Esophagus squamous epithelium (tissue), 5 donors: ENCODE results near the gene PARP9. TPM values are rescaled to one million over a fixed set of nuclear protein-coding genes. Genes with fewer than 3 reads are reported as not detected.

Experiments used
- DNase-seq: peaks from one replicate; lab custom pipeline; 2025; lab: John Stamatoyannopoulos, UW
- H3K27ac ChIP-seq, 4 donors: fragments of 200-600 bp; sonication (generic); one replicate each; pipeline ENCODE4 v1.5.1; 2016 to 2019; ENCODE audit warnings: mild to moderate bottlenecking in 1 of 4
- H3K27me3 ChIP-seq, 4 donors: fragments of 200-600 bp; sonication (generic); 1 replicate in 3 of 4; 2 replicates in 1 of 4; pipeline versions ENCODE4 v1.5.1 to v1.6.0; 2017 to 2021; ENCODE audit warnings: antibody characterized with exemption in 1 of 4
- H3K36me3 ChIP-seq, 3 donors: fragments of 200-600 bp; sonication (generic); one replicate each; pipeline ENCODE4 v1.5.1; 2016 to 2019
- H3K4me1 ChIP-seq, 3 donors: fragments of 200-600 bp; sonication (generic); one replicate each; pipeline ENCODE4 v1.5.1; 2017 to 2019
- H3K4me3 ChIP-seq, 4 donors: fragments of 200-600 bp; sonication (generic); 1 replicate in 3 of 4; 2 replicates in 1 of 4; pipeline ENCODE4 v1.5.1; 2016 to 2019; ENCODE audit warnings: mild to moderate bottlenecking in 2 of 4, moderate library complexity in 1 of 4
- H3K9me3 ChIP-seq, 3 donors: fragments of 200-600 bp; sonication (generic); one replicate each; pipeline ENCODE4 v1.5.1; 2016 to 2019
- CTCF ChIP-seq, 6 experiments: fragments of 450-650 bp in 4 of 6; fragments of 200-600 bp in 2 of 6; sonication (generic) in 2 of 6; IDR thresholded peaks; one replicate each; pipeline ENCODE4 v1.5.1; 2016 to 2019; ENCODE audit warnings: antibody characterized with exemption in 6 of 6, mild to moderate bottlenecking in 4 of 6, moderate library complexity in 4 of 6
- POLR2A ChIP-seq, 4 donors: fragments of 450-650 bp; IDR thresholded peaks; one replicate each; pipeline ENCODE4 v1.6.1; 2017; ENCODE audit warnings: antibody characterized with exemption in 4 of 4, mild to moderate bottlenecking in 4 of 4, moderate library complexity in 3 of 4
- WGBS, 2 donors: methylation state at CpG; one replicate each; pipeline ENCODE4 v1.1.5; 2018; 5-methylcytosine and 5-hydroxymethylcytosine counted together
- intact Hi-C: fragments of 100-400 bp; cut with DNase I; formaldehyde crosslinking; loops from one replicate; pipeline ENCODE4 v1.15.0; 2022
- small RNA-seq, 4 donors: library from RNA; depleted of rRNA; stranded (forward); fragments of <200 nt; gene quantifications; one replicate each; pipeline ENCODE3, GENCODE V24; 2016
- total RNA-seq, 4 donors: library from RNA; depleted of rRNA; stranded (reverse); fragments of >200 nt; gene quantifications; one replicate each; pipeline ENCODE4 v1.1.0, GENCODE V29; 2016
- donor health status: DM: yes; HTN: yes; CAD: no.

The PARP9 gene
- total RNA-seq, 4 donors from 2014 or later: 16.6 to 50.0 (median 19.9) TPM

- no peaks in the 10 kb centered on the region for H3K9me3 ChIP-seq
These were observed 82.7 kb downstream of the PARP9 start for GRCh38 chr3:122481390-122481789.

More at GRCh38 chr3:122481390-122481789, 82.7 kb downstream of the PARP9 start:
- Histone ChIP-seq H3K36me3 (no peaks in the 10 kb centered on the region), H3K4me1 (peaks cover 0 to 13% (median 3%) of the 10 kb centered on the region in 3 donors), H3K4me3 (no peak overlapping the region), H3K27me3 (no peaks in the 10 kb centered on the region), H3K27ac (no peak overlapping the region)
- TF ChIP-seq CTCF (IDR thresholded peaks at IDR 0.05): no peak
- TF ChIP-seq POLR2A (IDR thresholded peaks at IDR 0.05): no peak
- WGBS, 2 donors: 91 to 96% methylated on average over 3 of the region's 3 CpGs
- no peak for DNase-seq
- intact Hi-C loops: no loop called here

Small RNAs within 50 kb of the gene (small RNA-seq; reads per million reads assigned to genes)
- 0 reads per million in 4 donors for gene AC096861.1

Other genes starting within 250 kb of the PARP9 start
- gene CSTA, start 239.1 kb downstream of the PARP9 start, total RNA-seq: 1,000 to 10,000 TPM; 1,851 to 3,432 (median 2,556) TPM
- 10 to 100 TPM; 11.8 to 30.6 (median 24.2) TPM for gene MIX23, start 181.1 kb downstream of the PARP9 start, total RNA-seq
- gene FAM162A, start 180.1 kb downstream of the PARP9 start, total RNA-seq: 10 to 100 TPM; 48.0 to 74.5 (median 61.1) TPM
- 1 to 10 TPM in 3 of 4 donors, under 1 TPM in 1; 0.57 to 4.6 (median 2.1) TPM for gene WDR5B, start 148.2 kb downstream of the PARP9 start, total RNA-seq
- 10 to 100 TPM; 30.0 to 38.1 (median 34.5) TPM for gene KPNA1, start 49.4 kb downstream of the PARP9 start, total RNA-seq
- gene DTX3L, start within 50 bp of the PARP9 start, total RNA-seq: 10 to 100 TPM; 17.8 to 25.8 (median 19.9) TPM
- gene PARP15, start 13.3 kb upstream of the PARP9 start, total RNA-seq: 1 to 10 TPM in 1 of 4 donors, under 1 TPM in 3; 0.08 to 2.3 (median 0.42) TPM
- 10 to 100 TPM in 3 of 4 donors, 1 to 10 TPM in 1; 9.5 to 34.1 (median 22.9) TPM for gene PARP14, start 116.5 kb upstream of the PARP9 start, total RNA-seq
- 10 to 100 TPM in 1 of 4 donors, 1 to 10 TPM in 3; 3.4 to 13.9 (median 4.0) TPM for gene HSPBAP1, start 229.5 kb upstream of the PARP9 start, total RNA-seq
- gene SLC49A4, start 230.8 kb upstream of the PARP9 start, total RNA-seq: 10 to 100 TPM; 12.2 to 21.4 (median 15.9) TPM